Tibial nerve (tissue), 4 donors: Measurements from ENCODE around the gene CPNE4.

Experiments used
- EP300 ChIP-seq, 2 donors: sonication (generic); formaldehyde crosslinking; IDR thresholded peaks; one replicate each; pipeline ENCODE4 v1.6.1; 2017; ENCODE audit warnings: antibody characterized with exemption in 2 of 2, mild to moderate bottlenecking in 1 of 2
- POLR2A ChIP-seq, 2 donors: fragments of 450-650 bp; IDR thresholded peaks; one replicate each; pipeline ENCODE4 v1.6.1; 2017; ENCODE audit warnings: antibody characterized with exemption in 2 of 2, mild to moderate bottlenecking in 2 of 2, moderate library complexity in 2 of 2
- TF ChIP-seq, protein P1 (sequence below), 5 experiments: fragments of 200-600 bp in 3 of 5; fragments of 450-650 bp in 2 of 5; sonication (generic) in 3 of 5; IDR thresholded peaks; one replicate each; pipeline ENCODE4 v1.5.1; 2016 to 2019; ENCODE audit warnings: antibody characterized with exemption in 5 of 5, mild to moderate bottlenecking in 3 of 5, moderate library complexity in 2 of 5

- TF ChIP-seq, protein P1, sequence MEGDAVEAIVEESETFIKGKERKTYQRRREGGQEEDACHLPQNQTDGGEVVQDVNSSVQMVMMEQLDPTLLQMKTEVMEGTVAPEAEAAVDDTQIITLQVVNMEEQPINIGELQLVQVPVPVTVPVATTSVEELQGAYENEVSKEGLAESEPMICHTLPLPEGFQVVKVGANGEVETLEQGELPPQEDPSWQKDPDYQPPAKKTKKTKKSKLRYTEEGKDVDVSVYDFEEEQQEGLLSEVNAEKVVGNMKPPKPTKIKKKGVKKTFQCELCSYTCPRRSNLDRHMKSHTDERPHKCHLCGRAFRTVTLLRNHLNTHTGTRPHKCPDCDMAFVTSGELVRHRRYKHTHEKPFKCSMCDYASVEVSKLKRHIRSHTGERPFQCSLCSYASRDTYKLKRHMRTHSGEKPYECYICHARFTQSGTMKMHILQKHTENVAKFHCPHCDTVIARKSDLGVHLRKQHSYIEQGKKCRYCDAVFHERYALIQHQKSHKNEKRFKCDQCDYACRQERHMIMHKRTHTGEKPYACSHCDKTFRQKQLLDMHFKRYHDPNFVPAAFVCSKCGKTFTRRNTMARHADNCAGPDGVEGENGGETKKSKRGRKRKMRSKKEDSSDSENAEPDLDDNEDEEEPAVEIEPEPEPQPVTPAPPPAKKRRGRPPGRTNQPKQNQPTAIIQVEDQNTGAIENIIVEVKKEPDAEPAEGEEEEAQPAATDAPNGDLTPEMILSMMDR (IDR thresholded peaks at IDR 0.05): no peak
- TF ChIP-seq POLR2A (IDR thresholded peaks at IDR 0.05) (no peak), EP300 (IDR thresholded peaks at IDR 0.05) (no peak)
Observed at GRCh38 chr3:131898346-131898745, 136.5 kb downstream of the CPNE4 start.
